ENCODE results near the gene ZWILCH. TPM values are rescaled to one million over a fixed set of nuclear protein-coding genes. Genes with fewer than 3 reads are reported as not detected.
A peak's percentile ranks its signal among the peaks of the same experiment; 100 is the strongest.
"Not testable (repeated sequence)": the region's sequence is repeated elsewhere in the genome, so short reads cannot be mapped to it uniquely, and the experiment has no call there.

Gene ZWILCH
- total and polyA plus RNA-seq, 2 experiments from 2014 or later = 51.0 to 64.1 TPM

DNA sequence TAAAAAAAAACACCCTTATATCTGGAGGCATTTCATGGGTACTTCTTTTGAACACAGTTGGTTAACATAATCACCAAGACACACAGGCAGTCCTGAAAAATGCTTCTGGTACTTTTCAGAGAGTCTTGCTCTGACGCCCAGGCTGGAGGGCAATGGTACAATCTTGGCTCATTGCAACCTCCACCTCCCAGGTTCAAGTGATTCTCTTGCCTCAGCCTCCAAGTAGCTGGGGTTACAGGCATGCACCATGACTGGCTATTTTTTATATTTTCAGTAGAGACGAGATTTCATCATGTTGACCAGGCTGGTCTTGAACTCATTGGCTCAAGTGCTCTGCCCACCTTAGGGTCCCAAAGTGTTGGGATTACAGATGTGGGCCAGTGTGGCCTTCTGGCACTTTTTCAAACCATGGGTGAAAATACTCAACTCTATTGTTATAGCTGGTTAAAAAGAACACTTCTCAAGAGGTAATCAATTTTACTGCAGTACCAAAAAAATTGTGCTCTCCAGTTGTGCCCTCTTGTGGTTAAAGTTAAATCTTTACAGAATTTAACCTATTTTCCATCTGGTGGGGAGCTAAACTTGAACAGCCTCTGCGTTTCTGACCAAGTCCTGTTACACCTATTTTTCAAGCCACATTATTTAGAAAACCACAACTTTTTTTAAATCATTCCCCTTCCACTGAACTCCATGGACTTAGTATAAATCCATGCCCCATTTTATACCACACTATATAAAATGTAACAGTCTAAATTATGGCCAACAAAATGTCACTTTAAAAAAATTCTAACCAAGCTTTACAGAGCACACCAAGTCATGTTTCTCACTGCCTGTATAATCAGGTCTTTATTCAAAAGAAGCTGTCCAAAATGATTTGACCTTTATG, 6.4 kb upstream of the ZWILCH start:
- Histone ChIP-seq H3K79me2 (replicated peaks; ENCODE audit: insufficient read depth) (peaks cover 43% of the 10 kb centered on the region), H3K4me1 (ENCODE audit: insufficient read depth) (peaks cover 22% of the 10 kb centered on the region), H3K27me3 (ENCODE audit: insufficient read depth) (no peaks in the 10 kb centered on the region), H3F3A (replicated peaks; ENCODE audit: low read depth) (peaks cover 80% of the 10 kb centered on the region), H3K4me2 (no peak overlapping the region), H3K9me2 (ENCODE audit: insufficient read depth) (no peaks in the 10 kb centered on the region), H3K36me3 (ENCODE audit: insufficient read depth) (peaks cover 74% of the 10 kb centered on the region), H2AFZ (no peak overlapping the region), H3K4me3 (no peak overlapping the region), H3K27ac (ENCODE audit: low read depth) (peak overlapping the region; percentile 81), H4K20me1 (replicated peaks; ENCODE audit: insufficient read depth) (peaks cover 31% of the 10 kb centered on the region)
- peaks cover 77% of the 10 kb centered on the region for H3K36me3 Mint-ChIP-seq (ENCODE audit: low read depth)
- peak overlapping the region; percentile 87; the same call in 1 of the 3 replicates for H3K4me3 Mint-ChIP-seq
- H3K4me1 Mint-ChIP-seq = peaks cover 33% of the 10 kb centered on the region
- ATAC-seq (no peak), DNase-seq (ENCODE audit: low spot score) (peak; percentile 57)
- TF ChIP-seq, protein P1, sequence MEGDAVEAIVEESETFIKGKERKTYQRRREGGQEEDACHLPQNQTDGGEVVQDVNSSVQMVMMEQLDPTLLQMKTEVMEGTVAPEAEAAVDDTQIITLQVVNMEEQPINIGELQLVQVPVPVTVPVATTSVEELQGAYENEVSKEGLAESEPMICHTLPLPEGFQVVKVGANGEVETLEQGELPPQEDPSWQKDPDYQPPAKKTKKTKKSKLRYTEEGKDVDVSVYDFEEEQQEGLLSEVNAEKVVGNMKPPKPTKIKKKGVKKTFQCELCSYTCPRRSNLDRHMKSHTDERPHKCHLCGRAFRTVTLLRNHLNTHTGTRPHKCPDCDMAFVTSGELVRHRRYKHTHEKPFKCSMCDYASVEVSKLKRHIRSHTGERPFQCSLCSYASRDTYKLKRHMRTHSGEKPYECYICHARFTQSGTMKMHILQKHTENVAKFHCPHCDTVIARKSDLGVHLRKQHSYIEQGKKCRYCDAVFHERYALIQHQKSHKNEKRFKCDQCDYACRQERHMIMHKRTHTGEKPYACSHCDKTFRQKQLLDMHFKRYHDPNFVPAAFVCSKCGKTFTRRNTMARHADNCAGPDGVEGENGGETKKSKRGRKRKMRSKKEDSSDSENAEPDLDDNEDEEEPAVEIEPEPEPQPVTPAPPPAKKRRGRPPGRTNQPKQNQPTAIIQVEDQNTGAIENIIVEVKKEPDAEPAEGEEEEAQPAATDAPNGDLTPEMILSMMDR (conservative IDR thresholded peaks at IDR 0.05; ENCODE audit: low read depth in 2 of 2) = peak; percentile 14 to 58; a peak in 2 of 4 replicates
- no peak for TF ChIP-seq JUNB (IDR thresholded peaks at IDR 0.05; ENCODE audit: unreplicated experiment)
- no peaks in the 10 kb centered on the region; the same call in 2 of the 3 replicates for H3K9me3 Mint-ChIP-seq
- peak overlapping the region; percentile 98 for H3K27ac Mint-ChIP-seq
- peaks cover 15% of the 10 kb centered on the region for H3K27me3 Mint-ChIP-seq (ENCODE audit: insufficient read depth, low read depth, poor library complexity)

DNA sequence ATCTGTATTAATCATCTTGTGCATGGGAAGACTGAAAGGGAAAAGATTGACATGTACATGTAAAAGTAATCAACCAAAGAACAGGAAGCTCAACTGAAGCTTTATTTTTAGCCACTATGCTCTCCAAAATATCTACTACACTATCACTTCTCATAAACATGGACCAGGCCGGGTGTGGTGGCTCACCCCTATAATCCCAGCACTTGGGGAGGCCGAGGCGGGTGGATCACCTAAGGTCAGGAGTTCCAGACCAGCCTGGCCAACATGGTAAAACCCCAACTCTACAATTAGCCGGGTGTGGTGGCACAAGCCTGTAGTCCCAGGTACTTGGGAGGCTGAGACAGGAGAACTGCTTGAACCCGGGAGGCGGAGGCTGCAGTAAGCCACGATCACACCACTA, 4.8 kb upstream of the ZWILCH start:
- Mint-ChIP-seq H3K36me3 (ENCODE audit: low read depth) (peaks cover 76% of the 10 kb centered on the region), H3K4me1 (peaks cover 24% of the 10 kb centered on the region), H3K4me3 (peak overlapping the region; percentile 7; the same call in 1 of the 3 replicates), H3K27ac (peak overlapping the region; percentile 20), H3K27me3 (ENCODE audit: insufficient read depth, low read depth, poor library complexity) (peaks cover 17% of the 10 kb centered on the region)
- DNase-seq (ENCODE audit: low spot score); ATAC-seq; H2AFZ ChIP-seq; H3K4me3 ChIP-seq; H3K4me2 ChIP-seq; H3K9me2 ChIP-seq (ENCODE audit: insufficient read depth); H3K9me3 Mint-ChIP-seq; H3K27me3 ChIP-seq (ENCODE audit: insufficient read depth): not testable (repeated sequence)
- Histone ChIP-seq H3K27ac (ENCODE audit: low read depth) (peak overlapping the region; percentile 81), H3K36me3 (ENCODE audit: insufficient read depth) (peaks cover 64% of the 10 kb centered on the region), H3F3A (replicated peaks; ENCODE audit: low read depth) (peaks cover 76% of the 10 kb centered on the region), H4K20me1 (replicated peaks; ENCODE audit: insufficient read depth) (peaks cover 31% of the 10 kb centered on the region), H3K79me2 (replicated peaks; ENCODE audit: insufficient read depth) (peaks cover 54% of the 10 kb centered on the region), H3K4me1 (ENCODE audit: insufficient read depth) (peaks cover 22% of the 10 kb centered on the region)

DNA sequence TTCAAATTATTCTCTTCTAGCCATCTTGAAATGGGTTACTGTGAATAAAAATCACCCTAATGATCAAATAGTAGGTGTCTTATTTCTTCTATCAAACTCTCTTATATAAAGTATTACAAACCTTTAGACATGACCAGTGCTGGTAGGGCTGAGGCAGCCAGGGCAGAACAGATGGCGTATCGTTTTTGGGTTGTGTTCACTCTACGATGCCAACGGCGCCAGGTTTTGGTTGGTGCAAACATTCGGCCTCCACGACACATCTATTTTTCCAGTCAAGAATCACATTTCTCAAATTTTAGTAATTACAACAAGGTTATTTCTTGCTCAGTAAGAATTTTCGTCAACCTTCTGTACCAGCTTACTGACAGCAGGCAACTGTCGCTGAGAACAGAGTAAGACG, 2.6 kb upstream of the ZWILCH start:
- DNase-seq (ENCODE audit: low spot score) (no peak), ATAC-seq (no peak)
- H3K27me3 Mint-ChIP-seq (ENCODE audit: insufficient read depth, low read depth, poor library complexity) = peaks cover 11% of the 10 kb centered on the region
- no peaks in the 10 kb centered on the region; the same call in 2 of the 3 replicates for H3K9me3 Mint-ChIP-seq
- Histone ChIP-seq H3K36me3 (ENCODE audit: insufficient read depth) (peaks cover 60% of the 10 kb centered on the region), H3K27ac (ENCODE audit: low read depth) (peak overlapping the region; percentile 81), H4K20me1 (replicated peaks; ENCODE audit: insufficient read depth) (peaks cover 31% of the 10 kb centered on the region), H3K4me1 (ENCODE audit: insufficient read depth) (peaks cover 26% of the 10 kb centered on the region), H2AFZ (no peak overlapping the region), H3K27me3 (ENCODE audit: insufficient read depth) (no peaks in the 10 kb centered on the region), H3K9me2 (ENCODE audit: insufficient read depth) (no peaks in the 10 kb centered on the region), H3K79me2 (replicated peaks; ENCODE audit: insufficient read depth) (peaks cover 62% of the 10 kb centered on the region), H3K4me2 (peak overlapping the region; percentile 100), H3K4me3 (peak overlapping the region; percentile 100), H3F3A (replicated peaks; ENCODE audit: low read depth) (peaks cover 65% of the 10 kb centered on the region)
- peak overlapping the region; percentile 98 for H3K4me3 Mint-ChIP-seq
- peaks cover 71% of the 10 kb centered on the region for H3K36me3 Mint-ChIP-seq (ENCODE audit: low read depth)
- peaks cover 27% of the 10 kb centered on the region; the same call in 2 of the 3 replicates for H3K4me1 Mint-ChIP-seq
- peak overlapping the region; percentile 92 for H3K27ac Mint-ChIP-seq
- TF ChIP-seq JUNB (IDR thresholded peaks at IDR 0.05; ENCODE audit: unreplicated experiment) (no peak), POLR2AphosphoS5 (IDR thresholded peaks at IDR 0.05; ENCODE audit: low read depth) (no peak), NANOG (IDR thresholded peaks at IDR 0.05; ENCODE audit: borderline replicate concordance) (no peak), ZNF114 (CRISPR knock-in tag; IDR thresholded peaks at IDR 0.05) (no peak), EZH2 (IDR thresholded peaks at IDR 0.05; ENCODE audit: low read depth, unreplicated experiment) (no peak)
- TF ChIP-seq, protein P2, sequence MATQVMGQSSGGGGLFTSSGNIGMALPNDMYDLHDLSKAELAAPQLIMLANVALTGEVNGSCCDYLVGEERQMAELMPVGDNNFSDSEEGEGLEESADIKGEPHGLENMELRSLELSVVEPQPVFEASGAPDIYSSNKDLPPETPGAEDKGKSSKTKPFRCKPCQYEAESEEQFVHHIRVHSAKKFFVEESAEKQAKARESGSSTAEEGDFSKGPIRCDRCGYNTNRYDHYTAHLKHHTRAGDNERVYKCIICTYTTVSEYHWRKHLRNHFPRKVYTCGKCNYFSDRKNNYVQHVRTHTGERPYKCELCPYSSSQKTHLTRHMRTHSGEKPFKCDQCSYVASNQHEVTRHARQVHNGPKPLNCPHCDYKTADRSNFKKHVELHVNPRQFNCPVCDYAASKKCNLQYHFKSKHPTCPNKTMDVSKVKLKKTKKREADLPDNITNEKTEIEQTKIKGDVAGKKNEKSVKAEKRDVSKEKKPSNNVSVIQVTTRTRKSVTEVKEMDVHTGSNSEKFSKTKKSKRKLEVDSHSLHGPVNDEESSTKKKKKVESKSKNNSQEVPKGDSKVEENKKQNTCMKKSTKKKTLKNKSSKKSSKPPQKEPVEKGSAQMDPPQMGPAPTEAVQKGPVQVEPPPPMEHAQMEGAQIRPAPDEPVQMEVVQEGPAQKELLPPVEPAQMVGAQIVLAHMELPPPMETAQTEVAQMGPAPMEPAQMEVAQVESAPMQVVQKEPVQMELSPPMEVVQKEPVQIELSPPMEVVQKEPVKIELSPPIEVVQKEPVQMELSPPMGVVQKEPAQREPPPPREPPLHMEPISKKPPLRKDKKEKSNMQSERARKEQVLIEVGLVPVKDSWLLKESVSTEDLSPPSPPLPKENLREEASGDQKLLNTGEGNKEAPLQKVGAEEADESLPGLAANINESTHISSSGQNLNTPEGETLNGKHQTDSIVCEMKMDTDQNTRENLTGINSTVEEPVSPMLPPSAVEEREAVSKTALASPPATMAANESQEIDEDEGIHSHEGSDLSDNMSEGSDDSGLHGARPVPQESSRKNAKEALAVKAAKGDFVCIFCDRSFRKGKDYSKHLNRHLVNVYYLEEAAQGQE (IDR thresholded peaks at IDR 0.05; ENCODE audit: unreplicated experiment) = no peak
- TF ChIP-seq, protein P1 (conservative IDR thresholded peaks at IDR 0.05; ENCODE audit: low read depth in 2 of 2) = no peak
- TF ChIP-seq, protein P3, sequence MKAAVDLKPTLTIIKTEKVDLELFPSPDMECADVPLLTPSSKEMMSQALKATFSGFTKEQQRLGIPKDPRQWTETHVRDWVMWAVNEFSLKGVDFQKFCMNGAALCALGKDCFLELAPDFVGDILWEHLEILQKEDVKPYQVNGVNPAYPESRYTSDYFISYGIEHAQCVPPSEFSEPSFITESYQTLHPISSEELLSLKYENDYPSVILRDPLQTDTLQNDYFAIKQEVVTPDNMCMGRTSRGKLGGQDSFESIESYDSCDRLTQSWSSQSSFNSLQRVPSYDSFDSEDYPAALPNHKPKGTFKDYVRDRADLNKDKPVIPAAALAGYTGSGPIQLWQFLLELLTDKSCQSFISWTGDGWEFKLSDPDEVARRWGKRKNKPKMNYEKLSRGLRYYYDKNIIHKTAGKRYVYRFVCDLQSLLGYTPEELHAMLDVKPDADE (IDR thresholded peaks at IDR 0.05) = no peak

All from GM23338 (cell line).